NCI-H2081 (cell line): ENCODE results near the gene SLC25A30.
"Not testable (repeated sequence)": the region's sequence is repeated elsewhere in the genome, so short reads cannot be mapped to it uniquely, and the experiment has no call there.

Experiments
- DNase-seq, 2 experiments: peaks; one replicate each; lab custom pipeline; 2025; lab: John Stamatoyannopoulos, UW

The SLC25A30 gene

GRCh38 chr13:45432737-45433380 is 14.7 kb upstream of the SLC25A30 start:
- DNase-seq: no peak

- DNase-seq: not testable (repeated sequence)
Observed at GRCh38 chr13:45426056-45426841, 8.1 kb upstream of the SLC25A30 start.

DNA sequence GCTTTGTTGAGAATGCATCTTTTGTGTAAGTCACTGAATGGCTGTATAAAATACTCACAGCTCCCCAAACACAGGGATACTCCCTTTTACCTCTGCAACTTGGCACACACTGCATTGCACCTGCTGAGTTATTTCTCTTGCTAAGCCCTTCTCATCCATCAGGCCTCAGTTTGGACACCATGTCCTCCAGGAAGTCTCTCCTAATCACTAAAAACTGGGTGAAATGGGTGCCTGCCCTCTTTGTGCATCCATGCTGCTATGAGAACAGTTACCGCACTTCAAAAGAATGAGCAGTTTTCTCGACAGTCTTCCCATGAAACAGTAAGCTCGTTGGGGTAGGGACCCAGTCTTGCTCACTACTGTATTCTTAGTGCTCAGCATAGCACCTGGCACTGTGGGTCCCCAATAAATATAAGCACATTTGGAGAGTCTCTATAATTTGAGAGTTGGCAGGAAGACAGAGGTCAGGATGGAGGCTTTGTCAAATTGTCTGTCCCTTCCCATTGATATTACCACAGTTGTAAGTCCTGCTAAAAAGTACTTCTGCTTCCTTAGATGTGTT is 4.6 kb upstream of the SLC25A30 start:
- peak in 1 of 2 experiments; percentile 14 for DNase-seq

DNA sequence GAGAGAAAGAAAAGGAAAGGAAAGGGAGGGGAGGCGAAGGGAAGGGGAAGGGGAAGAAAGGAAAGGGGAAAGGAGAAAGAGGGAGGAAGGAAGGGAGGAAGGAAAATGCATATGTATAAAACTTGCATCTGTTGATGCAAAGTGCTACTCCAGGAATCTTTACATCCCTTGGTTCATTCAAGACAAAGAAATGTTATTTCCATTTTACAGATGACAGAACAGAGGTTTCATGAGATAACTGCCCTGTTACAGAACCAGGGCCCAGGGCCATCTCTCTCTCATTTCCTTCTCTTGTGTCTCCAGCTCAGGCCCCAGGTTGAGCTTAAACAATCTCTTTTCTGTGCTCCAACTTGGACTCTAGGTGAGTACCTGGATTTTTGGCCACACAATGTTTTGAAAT is 1.8 kb upstream of the SLC25A30 start:
- no peak for DNase-seq

- DNase-seq: not testable (repeated sequence)
Observed at GRCh38 chr13:45419389-45419788, 1.2 kb upstream of the SLC25A30 start.

GRCh38 chr13:45416516-45417128 is 1.6 kb downstream of the SLC25A30 start:
- peak; percentile 59 to 81 for DNase-seq

DNA sequence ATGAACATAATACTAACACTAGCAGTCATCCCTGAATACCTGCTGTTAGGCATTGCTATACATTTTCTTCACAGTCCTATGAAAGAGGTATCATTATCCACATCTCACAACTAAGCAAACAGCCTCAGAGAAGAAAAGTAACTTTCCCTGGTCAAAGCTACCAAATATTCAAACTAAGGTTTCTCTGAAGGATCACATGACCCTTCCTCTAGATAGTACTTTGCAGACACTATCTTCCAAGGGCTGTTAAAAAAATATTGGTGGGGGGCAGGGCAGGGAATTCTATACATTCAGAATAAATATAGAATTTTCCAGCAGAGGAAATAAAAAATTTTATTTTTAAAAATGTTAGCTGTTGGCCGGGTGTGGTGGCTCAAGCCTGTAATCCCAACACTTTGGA is 3.1 kb downstream of the SLC25A30 start:
- DNase-seq: no peak

- no peak for DNase-seq
Observed at GRCh38 chr13:45413826-45414307, 4.3 kb downstream of the SLC25A30 start.

- no peak for DNase-seq
Observed at GRCh38 chr13:45412274-45413049, 5.7 kb downstream of the SLC25A30 start.

DNA sequence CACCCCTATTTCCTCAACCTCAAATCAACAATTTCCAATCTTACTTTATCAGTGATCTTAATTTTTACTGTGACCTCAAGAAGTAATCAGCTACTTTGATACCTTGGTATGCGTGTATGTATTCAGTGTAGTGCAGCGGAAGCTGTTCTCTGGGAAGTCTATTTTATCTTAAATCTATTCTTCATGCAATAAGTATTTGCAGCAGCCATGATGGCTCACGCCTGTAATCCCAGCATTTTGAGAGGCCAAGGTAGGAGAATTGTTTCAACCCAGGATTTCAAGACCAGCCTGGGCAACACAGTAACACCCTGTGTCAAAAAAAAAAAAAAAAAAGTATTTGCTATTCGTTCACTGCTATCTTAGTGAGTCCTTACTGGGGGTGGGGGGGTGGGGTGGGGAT is 6.5 kb downstream of the SLC25A30 start:
- no peak for DNase-seq

DNA sequence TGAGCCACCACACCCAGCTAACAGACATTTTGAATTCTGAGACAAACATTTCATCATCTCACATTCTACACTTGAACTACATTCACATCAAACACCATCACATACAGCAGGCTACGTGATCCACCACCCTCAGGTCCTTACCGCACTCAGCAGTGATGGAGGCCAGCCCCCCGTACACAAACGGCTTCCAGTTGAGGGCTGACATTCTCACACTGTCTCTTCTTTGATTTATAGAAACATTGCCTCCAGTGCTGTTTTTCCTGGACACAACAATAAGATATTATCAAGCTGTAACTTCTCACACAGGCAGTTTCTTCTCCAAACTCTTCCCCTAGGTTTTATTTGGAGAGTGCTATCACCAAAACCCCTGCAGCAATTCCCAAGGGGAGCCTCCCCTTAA is 7.0 kb downstream of the SLC25A30 start:
- no peak for DNase-seq

DNA sequence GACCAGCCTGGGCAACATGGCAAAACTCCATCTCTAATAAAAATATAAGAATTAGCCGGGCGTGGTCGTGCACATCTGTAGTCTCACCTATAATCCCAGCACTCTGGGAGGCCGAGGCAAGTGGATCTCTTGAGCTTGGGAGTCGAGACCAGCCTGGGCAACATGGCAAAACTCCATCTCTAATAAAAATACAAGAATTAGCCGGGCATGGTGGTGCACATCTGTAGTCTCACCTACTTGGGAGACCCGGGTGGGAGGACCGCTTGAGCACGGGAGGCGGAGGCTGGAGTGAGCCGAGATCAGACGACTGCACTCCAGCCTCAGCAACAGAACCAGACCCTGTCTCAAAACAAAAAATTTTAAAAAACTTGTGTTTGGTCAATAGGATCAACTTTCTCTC is 7.7 kb downstream of the SLC25A30 start:
- no peak for DNase-seq

- DNase-seq: no peak
Observed at GRCh38 chr13:45410001-45410400, 8.2 kb downstream of the SLC25A30 start.

DNA sequence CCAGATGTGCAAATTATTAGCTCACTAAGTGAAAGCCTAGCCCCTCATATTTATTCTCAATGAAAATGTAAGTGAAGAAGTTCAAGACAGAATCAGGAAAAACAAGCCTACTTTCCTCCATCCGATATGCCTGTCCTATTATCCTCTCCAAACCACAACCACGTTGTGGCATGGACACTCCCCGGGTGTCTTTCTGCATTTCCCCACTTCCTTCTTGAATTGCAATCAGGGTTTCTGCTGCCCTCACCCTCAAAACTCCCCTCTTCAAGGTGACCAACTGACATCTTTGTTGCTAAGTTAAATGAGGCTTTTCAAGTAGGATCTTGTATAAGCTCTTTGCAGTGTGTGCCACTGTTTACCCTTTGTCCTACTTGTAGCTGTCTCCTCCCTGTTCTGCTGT is 11.8 kb downstream of the SLC25A30 start:
- no peak for DNase-seq

DNA sequence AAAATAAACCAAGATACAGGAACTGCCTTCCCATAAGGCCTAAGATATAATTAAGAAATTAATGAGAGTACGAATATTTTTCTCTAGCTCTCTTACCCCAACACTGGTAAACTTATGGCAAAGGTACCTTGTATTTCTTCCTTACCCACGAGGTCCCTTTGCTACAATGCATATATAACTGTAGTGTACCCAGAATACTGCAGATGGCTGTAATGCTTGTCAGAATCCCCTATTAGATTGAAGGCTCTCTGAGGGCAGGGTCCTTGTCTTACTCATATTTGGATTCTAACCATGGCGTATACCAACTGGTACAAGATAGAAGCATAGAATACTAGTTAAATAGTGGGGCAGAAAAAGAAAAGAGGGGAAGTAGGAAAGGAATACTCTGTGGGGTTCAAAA is 15.1 kb downstream of the SLC25A30 start:
- no peak for DNase-seq

- DNase-seq: no peak
Observed at GRCh38 chr13:45402641-45403040, 15.5 kb downstream of the SLC25A30 start.

- no peak for DNase-seq
Observed at GRCh38 chr13:45401314-45401713, 16.9 kb downstream of the SLC25A30 start.

DNA sequence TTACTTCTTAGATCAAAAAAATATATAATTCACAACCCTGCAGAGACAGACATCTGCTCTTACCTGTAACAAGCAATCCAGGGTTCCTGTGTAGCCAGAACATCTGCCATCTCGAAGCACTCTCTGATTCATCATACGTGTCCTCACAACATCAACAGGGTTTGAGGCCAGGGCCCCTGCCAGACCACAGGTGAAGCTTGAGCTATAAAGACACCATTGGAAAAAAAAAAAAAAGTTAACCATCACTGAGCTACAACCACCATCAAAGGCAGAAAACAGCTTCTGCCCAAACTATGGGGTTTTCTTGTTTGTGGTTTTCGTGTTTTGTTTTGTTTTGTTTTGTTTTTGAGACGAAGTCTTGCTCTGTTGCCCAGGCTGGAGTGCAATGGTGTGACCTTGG is 19.3 kb downstream of the SLC25A30 start:
- peak in 1 of 2 experiments; percentile 32 for DNase-seq

- DNase-seq: no peak
Observed at GRCh38 chr13:45396533-45397095, 21.6 kb downstream of the SLC25A30 start.

GRCh38 chr13:45393941-45394570 is 24.1 kb downstream of the SLC25A30 start:
- DNase-seq: peak; percentile 23 to 57

GRCh38 chr13:45392811-45393210 is 25.4 kb downstream of the SLC25A30 start:
- no peak for DNase-seq
